ENCODE results near the gene SEMA4G. TPM values are rescaled to one million over a fixed set of nuclear protein-coding genes. Genes with fewer than 3 reads are reported as not detected.

The SEMA4G gene
- total and polyA plus RNA-seq, 2 of the 4 experiments (the other 2 are of a cell fraction) = 0.90 to 8.7 TPM

DNA sequence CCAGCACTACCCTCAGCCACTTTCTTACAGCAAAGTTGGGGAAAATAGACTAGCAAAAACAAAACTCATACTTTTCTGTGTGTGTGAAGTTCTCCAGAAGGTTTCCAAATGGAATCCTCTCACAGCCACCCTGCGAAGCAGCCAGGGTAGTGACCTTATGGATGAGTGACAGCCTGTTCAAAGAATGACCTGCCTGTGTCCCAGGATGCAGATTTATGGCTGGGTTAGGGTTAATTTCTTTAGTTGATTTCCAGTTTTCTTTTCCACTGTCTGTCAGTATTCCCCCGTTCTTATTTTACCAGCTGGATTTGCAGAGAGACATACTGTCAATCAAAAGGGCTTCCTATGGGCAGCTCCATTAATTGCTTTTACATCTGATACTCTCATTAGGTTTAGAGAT lies 2.4 kb upstream of the SEMA4G start:
- no CpG with 5 or more reads among the region's 2 CpGs for WGBS, 2 experiments (ENCODE audit: extremely low coverage in 2 of 2, insufficient read length in 1 of 2)
- Histone ChIP-seq H3K27ac (ENCODE audit: insufficient read depth, low read length) (no peak overlapping the region), H2BK5ac (ENCODE audit: low read depth, low read length, poor library complexity, severe bottlenecking) (no peak overlapping the region), H3K23ac (ENCODE audit: low read depth, low read length) (no peak overlapping the region), H4K91ac (ENCODE audit: insufficient read depth, low read depth, low read length) (no peak overlapping the region), H3K36me3 (ENCODE audit: control insufficient read depth, insufficient read depth, low read length) (peaks cover 13% of the 10 kb centered on the region), H4K20me1 (ENCODE audit: insufficient read depth, low read length) (no peaks in the 10 kb centered on the region), H3K9ac (ENCODE audit: low read depth, low read length) (no peak overlapping the region), H2AFZ (replicated peaks; ENCODE audit: low read length, poor library complexity) (no peak overlapping the region), H3K14ac (replicated peaks; ENCODE audit: low read depth, low read length) (no peak overlapping the region), H3K4me2 (ENCODE audit: low read depth, low read length) (no peak overlapping the region), H3K4me1 (ENCODE audit: control insufficient read depth, insufficient read depth, low read length) (peaks cover 6% of the 10 kb centered on the region), H3K27me3 (ENCODE audit: control insufficient read depth, insufficient read depth, low read length) (no peaks in the 10 kb centered on the region), H2AK5ac (ENCODE audit: low read depth, low read length) (no peak overlapping the region), H2BK20ac (ENCODE audit: low read depth, low read length) (no peak overlapping the region), H2BK15ac (ENCODE audit: low read depth, low read length) (no peak overlapping the region), H4K8ac (ENCODE audit: low read depth in 2 of 2, low read length in 2 of 2) (no peak overlapping the region), H3K79me1 (ENCODE audit: low read depth in 1 of 2, low read length in 2 of 2) (0 out of 4 replicates have a peak, but pooled peaks cover 0 to 5% of the 10 kb centered on the region in 2 experiments), H3K4me3 (ENCODE audit: insufficient read depth, low read depth, low read length) (no peak overlapping the region), H2AK9ac (replicated peaks; ENCODE audit: low read depth, low read length, poor library complexity) (no peak overlapping the region), H2BK120ac (ENCODE audit: low read depth, low read length) (no peak overlapping the region), H3K56ac (ENCODE audit: extremely low read depth, insufficient read depth, low read length) (no peak overlapping the region), H3K9me1 (ENCODE audit: insufficient read depth, low read length) (peaks cover 14% of the 10 kb centered on the region; the same call in 1 of the 2 replicates), H3K18ac (ENCODE audit: low read depth, low read length) (no peak overlapping the region), H4K5ac (ENCODE audit: low read depth, low read length) (no peak overlapping the region), H3K9me3 (ENCODE audit: control insufficient read depth, insufficient read depth, low read length) (no peaks in the 10 kb centered on the region), H3K4ac (ENCODE audit: low read depth, low read length) (no peak overlapping the region)
- dilution Hi-C loops (cut with HindIII; ENCODE audit: low sequenced_read_pairs, unreplicated experiment) (no loop called here), intact Hi-C loops (cut with micrococcal nuclease) (no loop called here), in situ Hi-C loops (cut with MboI; ENCODE audit: low sequenced_read_pairs) (no loop called here)
- DNase-seq = no peak
- no TSS peak for BruUV-seq (replicated peaks)
- ATAC-seq (ENCODE audit: low read depth) = no peak
- CTCF ChIA-PET = interaction anchor here (1.3 kb wide), 1 partner anchor 47 kb away, joined by 5 read pairs; no protein-coding TSS in a partner anchor
- POLR2A ChIA-PET (ENCODE audit: unreplicated experiment) = no interaction called here
- TF ChIP-seq CHD1 (IDR thresholded peaks at IDR 0.05; ENCODE audit: low read depth, low read length) (no peak), RFX5 (IDR thresholded peaks at IDR 0.05; ENCODE audit: low read depth, low read length) (no peak), SMC3 (IDR thresholded peaks at IDR 0.05; ENCODE audit: low read depth, low read length) (no peak), MAZ (IDR thresholded peaks at IDR 0.05; ENCODE audit: borderline replicate concordance, low read depth, low read length) (no peak)
- TF ChIP-seq, protein P1, sequence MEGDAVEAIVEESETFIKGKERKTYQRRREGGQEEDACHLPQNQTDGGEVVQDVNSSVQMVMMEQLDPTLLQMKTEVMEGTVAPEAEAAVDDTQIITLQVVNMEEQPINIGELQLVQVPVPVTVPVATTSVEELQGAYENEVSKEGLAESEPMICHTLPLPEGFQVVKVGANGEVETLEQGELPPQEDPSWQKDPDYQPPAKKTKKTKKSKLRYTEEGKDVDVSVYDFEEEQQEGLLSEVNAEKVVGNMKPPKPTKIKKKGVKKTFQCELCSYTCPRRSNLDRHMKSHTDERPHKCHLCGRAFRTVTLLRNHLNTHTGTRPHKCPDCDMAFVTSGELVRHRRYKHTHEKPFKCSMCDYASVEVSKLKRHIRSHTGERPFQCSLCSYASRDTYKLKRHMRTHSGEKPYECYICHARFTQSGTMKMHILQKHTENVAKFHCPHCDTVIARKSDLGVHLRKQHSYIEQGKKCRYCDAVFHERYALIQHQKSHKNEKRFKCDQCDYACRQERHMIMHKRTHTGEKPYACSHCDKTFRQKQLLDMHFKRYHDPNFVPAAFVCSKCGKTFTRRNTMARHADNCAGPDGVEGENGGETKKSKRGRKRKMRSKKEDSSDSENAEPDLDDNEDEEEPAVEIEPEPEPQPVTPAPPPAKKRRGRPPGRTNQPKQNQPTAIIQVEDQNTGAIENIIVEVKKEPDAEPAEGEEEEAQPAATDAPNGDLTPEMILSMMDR (conservative IDR thresholded peaks at IDR 0.05; ENCODE audit: low read depth, low read length) = no peak
- TF ChIP-seq, protein P2, sequence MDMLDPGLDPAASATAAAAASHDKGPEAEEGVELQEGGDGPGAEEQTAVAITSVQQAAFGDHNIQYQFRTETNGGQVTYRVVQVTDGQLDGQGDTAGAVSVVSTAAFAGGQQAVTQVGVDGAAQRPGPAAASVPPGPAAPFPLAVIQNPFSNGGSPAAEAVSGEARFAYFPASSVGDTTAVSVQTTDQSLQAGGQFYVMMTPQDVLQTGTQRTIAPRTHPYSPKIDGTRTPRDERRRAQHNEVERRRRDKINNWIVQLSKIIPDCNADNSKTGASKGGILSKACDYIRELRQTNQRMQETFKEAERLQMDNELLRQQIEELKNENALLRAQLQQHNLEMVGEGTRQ (IDR thresholded peaks at IDR 0.05; ENCODE audit: low read depth, low read length) = no peak
